ENCODE results near the gene TMEM14C.
"Not testable (repeated sequence)": the region's sequence is repeated elsewhere in the genome, so short reads cannot be mapped to it uniquely, and the experiment has no call there.

Gene TMEM14C

GRCh38 chr6:10720960-10721849 lies 1.7 kb upstream of the TMEM14C start:
- not testable (repeated sequence) for DNase-seq (ENCODE audit: low read depth in 2 of 2)

- no peak for DNase-seq (ENCODE audit: low read depth in 2 of 2)
Measured at GRCh38 chr6:10721850-10722569, 860 bp upstream of the TMEM14C start.

GRCh38 chr6:10722570-10722819 lies 375 bp upstream of the TMEM14C start:
- no peak for DNase-seq (ENCODE audit: low read depth in 2 of 2)

- DNase-seq (ENCODE audit: low read depth in 2 of 2), result no peak
Measured at GRCh38 chr6:10723567-10723881, 654 bp downstream of the TMEM14C start.

- no peak for DNase-seq (ENCODE audit: low read depth in 2 of 2)
Measured at GRCh38 chr6:10725044-10725443, 2.2 kb downstream of the TMEM14C start.

GRCh38 chr6:10725716-10726115 lies 2.8 kb downstream of the TMEM14C start:
- no peak for DNase-seq (ENCODE audit: low read depth in 2 of 2)

- DNase-seq (ENCODE audit: low read depth in 2 of 2), result no peak
Measured at GRCh38 chr6:10730254-10730653, 7.4 kb downstream of the TMEM14C start.

GRCh38 chr6:10733151-10733715 lies 10.4 kb downstream of the TMEM14C start:
- DNase-seq (ENCODE audit: low read depth in 2 of 2), result no peak

- DNase-seq (ENCODE audit: low read depth in 2 of 2), result no peak
Measured at GRCh38 chr6:10733863-10734262, 11.0 kb downstream of the TMEM14C start.

GRCh38 chr6:10736731-10737130 lies 13.9 kb downstream of the TMEM14C start:
- DNase-seq (ENCODE audit: low read depth in 2 of 2), result no peak

- no peak for DNase-seq (ENCODE audit: low read depth in 2 of 2)
Measured at GRCh38 chr6:10740061-10740460, 17.2 kb downstream of the TMEM14C start.

GRCh38 chr6:10741643-10742042 lies 18.8 kb downstream of the TMEM14C start:
- DNase-seq (ENCODE audit: low read depth in 2 of 2), result not testable (repeated sequence)

GRCh38 chr6:10742251-10742650 lies 19.4 kb downstream of the TMEM14C start:
- no peak for DNase-seq (ENCODE audit: low read depth in 2 of 2)

- DNase-seq (ENCODE audit: low read depth in 2 of 2), result no peak
Measured at GRCh38 chr6:10743515-10743914, 20.6 kb downstream of the TMEM14C start.

GRCh38 chr6:10745116-10745515 lies 22.2 kb downstream of the TMEM14C start:
- no peak for DNase-seq (ENCODE audit: low read depth in 2 of 2)

- DNase-seq (ENCODE audit: low read depth in 2 of 2), result no peak
Measured at GRCh38 chr6:10746915-10747250, 24.0 kb downstream of the TMEM14C start.

- peak; percentile 97 to 100 for DNase-seq (ENCODE audit: low read depth in 2 of 2)
Measured at GRCh38 chr6:10747251-10747972, 24.5 kb downstream of the TMEM14C start, which contains the start of gene TMEM14B. TSS of gene TMEM14B (plus strand) at chr6:10747805. CDS start at chr6:10749246, 1,441 bp downstream.

GRCh38 chr6:10749734-10750133 lies 26.9 kb downstream of the TMEM14C start:
- DNase-seq (ENCODE audit: low read depth in 2 of 2), result no peak

- DNase-seq (ENCODE audit: low read depth in 2 of 2), result not testable (repeated sequence)
Measured at GRCh38 chr6:10750568-10750967, 27.7 kb downstream of the TMEM14C start.

- not testable (repeated sequence) for DNase-seq (ENCODE audit: low read depth in 2 of 2)
Measured at GRCh38 chr6:10751757-10752156, 28.9 kb downstream of the TMEM14C start.

- DNase-seq (ENCODE audit: low read depth in 2 of 2), result no peak
Measured at GRCh38 chr6:10756085-10756484, 33.2 kb downstream of the TMEM14C start.

GRCh38 chr6:10759312-10759839 lies 36.5 kb downstream of the TMEM14C start:
- DNase-seq (ENCODE audit: low read depth in 2 of 2), result no peak
